GM18498 (cell line): ENCODE results near the gene TWIST2.

ENCODE experiments used
- ATAC-seq: cut with Tn5 transposase; IDR thresholded peaks from one replicate; pipeline ENCODE4 v1.9.1; 2021; ENCODE audit warnings: mild to moderate bottlenecking, moderate library complexity; ENCODE audit not compliant: unreplicated experiment

Gene TWIST2

DNA sequence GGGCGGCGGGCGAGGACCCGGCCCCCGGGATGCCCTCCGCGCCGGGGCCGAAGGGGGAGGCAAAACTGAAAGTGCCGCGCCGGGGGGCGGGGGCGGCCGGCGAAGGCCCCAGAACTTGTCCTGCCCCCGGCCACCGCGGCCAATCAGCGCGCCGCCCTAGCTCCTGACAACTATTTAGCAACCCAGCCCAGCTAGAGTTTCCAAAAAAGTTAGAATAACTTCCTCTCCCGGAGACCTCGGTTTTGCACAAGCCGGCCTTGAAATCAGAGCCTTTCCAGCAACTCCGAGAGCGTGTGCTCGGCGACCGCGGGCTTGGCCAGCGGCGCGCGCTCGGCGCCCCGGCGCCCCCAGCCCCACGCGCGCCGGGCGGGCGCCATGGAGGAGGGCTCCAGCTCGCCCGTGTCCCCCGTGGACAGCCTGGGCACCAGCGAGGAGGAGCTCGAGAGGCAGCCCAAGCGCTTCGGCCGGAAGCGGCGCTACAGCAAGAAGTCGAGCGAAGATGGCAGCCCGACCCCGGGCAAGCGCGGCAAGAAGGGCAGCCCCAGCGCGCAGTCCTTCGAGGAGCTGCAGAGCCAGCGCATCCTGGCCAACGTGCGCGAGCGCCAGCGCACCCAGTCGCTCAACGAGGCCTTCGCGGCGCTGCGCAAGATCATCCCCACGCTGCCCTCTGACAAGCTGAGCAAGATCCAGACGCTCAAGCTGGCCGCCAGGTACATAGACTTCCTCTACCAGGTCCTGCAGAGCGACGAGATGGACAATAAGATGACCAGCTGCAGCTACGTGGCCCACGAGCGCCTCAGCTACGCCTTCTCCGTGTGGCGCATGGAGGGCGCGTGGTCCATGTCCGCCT, at the start of gene TWIST2:
TSS of gene TWIST2 (plus strand) at position 245 of the 850 bp plus-strand sequence. CDS start at position 376, 131 bp downstream.
- no peak for ATAC-seq

DNA sequence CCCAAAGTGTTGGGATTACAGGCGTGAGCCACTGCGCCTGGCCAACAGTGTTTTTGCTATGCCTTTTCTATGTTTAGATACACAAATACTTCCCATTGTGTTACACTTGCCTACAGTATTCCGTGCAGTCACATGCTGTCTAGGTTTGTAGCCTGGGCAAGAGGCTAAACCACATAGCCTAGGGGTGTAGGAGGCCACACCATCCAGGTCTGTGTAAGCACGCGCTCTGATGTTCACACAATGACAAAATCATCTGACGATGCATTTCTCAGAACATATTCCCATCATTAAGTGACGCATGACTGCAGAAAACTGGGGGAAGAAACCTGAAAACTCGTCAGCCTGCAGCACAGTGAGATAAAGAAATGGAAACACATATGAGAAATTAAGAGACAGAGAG, 46.1 kb upstream of the TWIST2 start:
- no peak for ATAC-seq

DNA sequence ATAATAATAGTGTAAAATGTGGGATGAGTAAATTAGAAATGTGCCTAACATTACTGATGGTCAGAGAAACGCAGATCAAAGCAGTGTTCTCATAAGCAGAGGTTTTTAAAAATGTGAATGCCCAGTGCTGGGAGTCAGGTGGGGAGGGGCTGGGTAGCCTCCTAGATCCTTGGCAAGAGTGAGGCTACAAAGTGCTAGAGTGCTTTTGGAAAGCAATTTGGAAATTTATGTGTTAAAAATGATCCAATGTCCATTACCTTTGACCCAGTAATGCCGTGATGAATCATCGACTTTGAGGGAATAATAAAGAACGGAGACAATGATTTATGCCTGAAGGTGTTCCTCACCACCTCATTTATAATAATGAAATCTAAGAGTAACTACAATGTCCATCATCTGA, 44.9 kb upstream of the TWIST2 start:
- no peak for ATAC-seq

DNA sequence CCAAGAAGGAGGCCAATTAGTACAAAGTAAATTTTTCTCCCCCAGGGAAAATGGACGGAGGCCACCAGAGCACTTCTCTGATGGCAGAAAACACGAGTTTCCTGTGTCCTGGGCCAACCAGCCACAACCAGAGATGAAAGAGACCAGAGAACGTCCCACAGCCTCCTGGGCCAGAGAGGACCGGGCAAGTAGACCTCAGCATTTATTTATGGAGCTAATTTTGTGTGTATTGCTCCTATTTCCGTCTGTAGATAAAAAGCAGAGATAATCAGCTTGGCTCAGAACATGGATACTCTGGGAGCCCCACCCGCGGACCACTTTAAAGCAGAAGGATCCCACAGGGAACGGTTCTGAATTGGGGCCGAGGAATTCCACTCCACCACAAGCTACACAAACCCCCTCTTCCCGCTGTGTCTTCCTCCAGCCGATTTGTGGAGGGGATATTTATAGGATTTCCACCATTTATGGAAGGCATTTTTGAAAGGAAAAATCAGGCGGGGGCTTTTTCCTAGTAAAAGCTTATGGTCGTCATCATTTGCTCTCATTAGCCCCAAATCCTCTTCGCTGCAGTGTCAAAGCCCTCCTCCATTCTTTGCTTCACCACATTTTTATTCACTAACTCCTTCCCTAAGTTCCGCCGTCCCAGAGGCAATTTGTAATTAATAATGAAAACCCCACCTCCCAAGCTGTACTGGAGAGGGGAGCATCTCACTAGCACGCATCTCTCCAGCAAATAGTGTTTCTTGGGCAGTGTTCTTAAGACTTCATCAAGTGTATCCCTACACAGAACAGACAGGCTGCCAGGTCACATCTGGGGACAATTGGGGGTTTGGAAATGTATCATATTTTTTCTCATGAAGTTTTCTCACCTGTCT, 43.7 kb upstream of the TWIST2 start:
- ATAC-seq, result no peak

DNA sequence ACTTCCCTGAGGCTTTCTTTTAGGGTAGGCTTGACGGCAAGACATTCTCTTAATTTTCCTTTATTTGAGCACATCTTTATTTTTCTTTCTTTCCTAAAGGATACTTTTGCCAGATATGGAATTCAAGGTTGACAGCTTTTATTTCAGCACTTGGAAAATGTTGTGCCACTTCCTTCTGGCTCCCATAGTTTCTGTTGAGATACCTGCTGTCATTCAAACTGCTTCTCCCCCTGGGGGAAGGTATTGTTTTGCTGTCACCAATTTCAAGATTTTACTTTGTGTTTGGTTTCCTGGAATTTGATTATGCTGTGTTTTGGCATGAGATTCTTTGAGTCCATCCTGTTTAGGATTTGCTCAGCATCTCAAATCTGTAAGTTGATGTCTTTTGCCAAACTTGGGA, 39.1 kb upstream of the TWIST2 start:
- no peak for ATAC-seq

DNA sequence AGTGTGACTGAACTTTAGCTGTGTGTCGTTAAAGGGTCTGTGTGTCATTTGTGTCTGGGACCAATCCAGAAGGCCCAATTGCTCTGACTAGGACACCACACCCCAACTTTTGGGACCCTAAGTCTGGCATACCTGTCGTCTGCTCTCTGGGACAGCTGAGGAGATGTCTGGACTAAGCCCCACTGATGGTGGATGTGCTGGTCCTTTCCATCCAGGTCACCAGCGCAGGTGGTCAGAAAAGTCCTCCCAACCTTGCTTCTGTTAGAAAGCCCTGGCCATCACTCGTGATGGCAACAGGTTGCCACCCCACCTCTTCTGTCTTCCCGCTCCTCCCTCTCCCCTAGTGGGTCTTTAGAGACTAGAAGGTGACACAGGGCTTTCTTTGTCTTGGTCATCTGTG, 37.6 kb upstream of the TWIST2 start:
- ATAC-seq, result no peak

DNA sequence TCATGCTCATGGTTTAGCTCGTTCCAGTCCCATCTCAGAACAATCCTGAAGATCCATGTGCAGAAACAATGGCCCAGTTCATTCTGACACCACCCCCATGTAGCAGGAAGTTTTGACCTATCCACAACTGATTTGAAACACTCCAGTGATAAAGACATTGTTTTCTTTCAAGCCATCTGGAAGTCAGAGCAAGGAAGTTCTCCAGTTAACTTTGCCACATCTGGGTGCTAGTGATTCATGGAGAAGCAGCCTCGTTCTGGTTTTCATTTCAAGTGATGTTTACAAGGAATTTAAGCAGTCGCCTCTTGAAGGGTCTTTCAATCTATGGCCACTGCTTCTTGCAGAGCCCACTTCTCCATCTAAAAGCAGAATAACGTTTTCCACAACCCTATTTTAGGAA, 36.6 kb upstream of the TWIST2 start:
- ATAC-seq, result no peak

DNA sequence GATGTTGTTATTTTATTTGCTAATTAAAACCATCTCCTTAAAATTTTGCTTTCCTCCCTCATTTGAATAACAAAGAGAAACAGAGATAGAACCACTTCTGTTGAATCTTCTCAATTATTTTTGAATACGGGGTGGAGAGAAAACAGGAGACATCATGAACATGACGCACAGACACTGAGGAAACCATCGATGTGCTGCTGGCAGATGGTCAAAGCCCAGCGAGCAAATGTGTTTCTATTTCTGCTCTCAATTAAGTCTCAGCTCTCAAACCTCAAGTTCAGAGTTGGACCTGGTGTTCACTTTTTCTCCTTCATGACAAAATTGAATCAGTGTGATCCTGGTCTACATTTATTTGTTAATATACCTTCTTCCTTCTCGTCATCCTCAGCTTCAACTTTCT, 36.1 kb upstream of the TWIST2 start:
- ATAC-seq, result no peak

DNA sequence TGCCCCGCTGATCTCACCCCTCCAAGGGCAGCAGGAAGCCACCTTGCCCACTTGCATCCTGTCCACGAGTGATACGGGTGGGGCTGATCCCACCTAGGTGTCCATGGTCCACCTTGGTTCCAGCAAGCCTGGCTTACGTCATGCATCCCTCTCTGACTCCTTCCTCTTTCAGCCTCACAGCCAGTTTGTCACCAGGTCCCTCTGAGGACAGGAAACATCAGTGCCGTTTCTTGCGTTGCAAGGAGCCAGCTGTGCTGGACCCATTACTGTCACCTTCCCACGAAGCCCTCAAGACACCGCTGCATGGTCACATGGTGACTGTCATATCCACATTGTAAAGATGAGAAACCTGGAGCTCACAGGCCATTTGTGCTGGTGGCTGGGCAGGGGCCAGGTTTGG, 34.8 kb upstream of the TWIST2 start:
- ATAC-seq, result no peak

DNA sequence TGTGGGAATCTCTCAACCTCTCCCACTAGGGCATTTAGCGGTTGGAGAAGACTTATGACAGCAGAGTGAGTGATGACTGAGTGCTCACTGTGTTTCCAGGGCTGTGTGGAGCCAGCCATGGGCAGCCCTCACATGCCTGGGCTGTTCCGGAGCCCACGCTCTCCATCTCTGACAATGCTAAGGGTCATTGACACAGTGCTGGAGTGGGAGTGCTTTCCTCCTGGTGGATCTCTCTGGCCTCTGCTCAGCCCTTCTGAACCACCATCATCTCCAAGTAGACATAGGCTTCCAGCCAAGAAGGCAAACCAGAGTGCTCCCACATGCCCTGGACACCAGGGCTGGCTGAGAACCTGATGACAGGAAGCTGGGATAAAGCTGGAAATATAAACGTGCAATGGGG, 33.1 kb upstream of the TWIST2 start:
- no peak for ATAC-seq

DNA sequence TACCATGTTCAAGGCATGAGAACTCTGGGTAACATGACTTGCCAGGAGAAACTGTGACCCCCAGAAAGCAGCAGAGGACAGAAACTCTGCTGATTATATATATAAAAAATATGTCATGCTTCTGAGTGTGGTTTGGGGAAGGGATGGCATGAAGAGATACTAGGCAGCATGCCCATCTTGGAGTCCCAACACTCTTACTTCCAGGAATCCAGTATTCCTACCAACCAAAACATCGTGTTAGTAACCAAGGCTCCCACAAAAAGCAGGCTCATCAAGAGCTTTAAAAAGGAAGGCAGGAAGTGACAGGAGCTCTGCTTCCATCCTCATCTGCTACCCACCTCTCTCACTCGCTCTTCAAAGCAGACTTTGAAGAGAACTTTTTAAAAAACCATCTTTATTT, 31.6 kb upstream of the TWIST2 start:
- no peak for ATAC-seq

DNA sequence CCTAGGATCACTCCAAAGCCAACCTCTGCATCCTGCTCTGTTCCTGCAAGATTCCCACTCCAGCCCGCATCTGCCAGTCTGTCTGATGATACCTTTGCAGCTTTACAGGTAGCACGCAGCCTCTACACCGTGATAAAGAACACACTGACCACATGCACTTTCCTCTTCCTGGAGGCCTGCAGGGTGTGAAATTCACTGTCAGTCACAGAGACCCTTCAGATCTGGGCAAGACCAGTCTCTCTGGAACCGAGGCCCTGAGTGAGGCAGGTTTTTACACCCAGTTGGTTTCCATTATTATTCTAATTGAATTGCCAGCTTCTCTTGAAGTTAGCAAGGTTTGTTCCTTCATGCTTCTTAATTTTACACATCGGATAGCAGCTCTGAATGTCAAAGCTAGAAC, 30.5 kb upstream of the TWIST2 start:
- ATAC-seq, result no peak

DNA sequence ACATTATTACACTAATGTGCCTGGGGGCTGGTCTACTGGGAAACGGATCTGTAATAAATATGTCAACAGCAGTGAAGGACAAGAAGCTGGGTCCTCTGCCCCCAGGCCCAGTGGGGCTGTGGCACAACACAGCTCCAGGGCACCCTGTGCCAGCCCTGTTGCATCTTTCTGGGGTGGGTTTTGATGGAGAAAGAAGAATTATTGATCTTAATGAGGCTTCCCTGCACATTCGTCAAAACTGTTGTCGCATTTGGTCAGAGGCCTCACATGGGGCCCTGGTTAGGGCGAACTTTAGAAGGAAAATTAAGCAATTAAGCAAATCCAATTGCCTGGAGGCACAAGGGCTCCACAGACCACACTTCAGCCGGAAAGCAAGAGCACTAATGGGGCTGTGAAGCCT, 30.0 kb upstream of the TWIST2 start:
- ATAC-seq, result no peak

DNA sequence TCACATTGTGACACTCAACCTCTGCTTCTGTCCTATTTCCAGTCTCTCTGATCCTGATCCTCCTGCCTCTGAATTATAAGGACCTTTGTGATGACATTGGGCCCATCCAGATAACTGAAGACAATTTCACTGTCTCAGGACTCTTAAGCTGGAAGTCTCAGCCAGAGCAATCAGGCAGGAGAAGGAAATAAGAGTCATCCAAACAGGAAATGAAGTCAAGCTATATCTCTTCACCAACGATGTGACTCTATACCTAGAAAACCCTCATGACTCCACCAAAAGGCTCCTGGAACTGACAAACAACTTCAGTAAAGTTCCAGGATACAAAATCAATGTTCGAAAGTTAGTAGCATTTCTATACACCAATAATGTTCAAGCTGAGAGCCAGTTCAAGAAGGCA, 29.3 kb upstream of the TWIST2 start:
- ATAC-seq, result no peak

DNA sequence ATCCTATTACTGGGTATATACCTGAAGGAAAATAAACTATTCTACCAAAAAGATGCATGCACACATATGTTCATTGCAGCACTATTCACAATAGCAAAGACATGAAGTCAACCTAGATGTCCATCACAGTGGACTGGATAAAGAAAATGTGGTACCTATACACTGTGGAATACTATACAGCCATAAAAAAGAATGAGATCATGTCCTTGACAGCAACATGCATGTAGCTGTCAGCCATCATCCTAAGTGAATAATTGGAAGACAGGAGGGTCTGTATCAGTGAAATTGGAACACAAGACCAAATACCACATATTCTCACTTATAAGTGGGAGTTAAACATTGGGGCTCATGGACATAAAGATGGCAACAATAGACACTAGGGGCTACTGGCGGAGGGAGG, 27.7 kb upstream of the TWIST2 start:
- ATAC-seq, result no peak

DNA sequence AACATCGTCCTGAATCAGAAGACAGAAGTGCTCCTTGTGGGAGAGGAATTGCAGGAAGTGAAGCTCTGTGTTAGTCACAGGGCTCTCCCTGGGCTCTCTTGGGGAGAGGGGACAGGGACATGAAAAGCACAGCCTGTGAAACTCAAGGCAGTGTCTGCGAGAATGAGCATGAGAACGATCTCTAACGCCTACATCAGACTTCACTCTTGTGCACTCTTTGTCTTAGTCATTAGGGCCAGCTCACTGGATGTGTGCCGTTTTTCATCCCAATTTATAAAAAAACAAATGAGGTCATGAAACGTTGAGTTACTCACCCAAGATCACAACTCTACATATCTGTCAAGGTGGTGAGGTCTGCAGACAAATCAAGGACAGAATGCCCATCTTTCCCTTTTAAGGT, 27.0 kb upstream of the TWIST2 start:
- no peak for ATAC-seq

DNA sequence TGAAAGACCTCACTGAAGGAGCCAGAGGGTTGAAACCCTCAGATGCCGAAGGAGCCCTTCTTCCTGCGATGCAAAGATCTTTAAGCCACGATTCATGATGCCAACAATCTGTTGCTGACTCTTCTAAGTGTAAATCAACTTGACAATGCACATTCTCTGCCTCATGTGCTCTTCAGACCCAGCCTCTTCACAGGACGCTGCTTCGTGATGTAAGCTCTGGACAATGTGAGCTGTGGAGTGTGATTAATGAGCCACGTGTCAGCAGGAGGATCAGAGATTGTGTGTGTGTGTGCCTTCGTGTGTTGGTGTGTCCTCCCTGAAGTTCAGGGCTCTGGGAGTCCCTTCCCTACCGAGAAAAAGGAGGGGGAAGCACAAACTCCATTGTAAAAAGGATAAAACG, 26.5 kb upstream of the TWIST2 start:
- ATAC-seq, result no peak

DNA sequence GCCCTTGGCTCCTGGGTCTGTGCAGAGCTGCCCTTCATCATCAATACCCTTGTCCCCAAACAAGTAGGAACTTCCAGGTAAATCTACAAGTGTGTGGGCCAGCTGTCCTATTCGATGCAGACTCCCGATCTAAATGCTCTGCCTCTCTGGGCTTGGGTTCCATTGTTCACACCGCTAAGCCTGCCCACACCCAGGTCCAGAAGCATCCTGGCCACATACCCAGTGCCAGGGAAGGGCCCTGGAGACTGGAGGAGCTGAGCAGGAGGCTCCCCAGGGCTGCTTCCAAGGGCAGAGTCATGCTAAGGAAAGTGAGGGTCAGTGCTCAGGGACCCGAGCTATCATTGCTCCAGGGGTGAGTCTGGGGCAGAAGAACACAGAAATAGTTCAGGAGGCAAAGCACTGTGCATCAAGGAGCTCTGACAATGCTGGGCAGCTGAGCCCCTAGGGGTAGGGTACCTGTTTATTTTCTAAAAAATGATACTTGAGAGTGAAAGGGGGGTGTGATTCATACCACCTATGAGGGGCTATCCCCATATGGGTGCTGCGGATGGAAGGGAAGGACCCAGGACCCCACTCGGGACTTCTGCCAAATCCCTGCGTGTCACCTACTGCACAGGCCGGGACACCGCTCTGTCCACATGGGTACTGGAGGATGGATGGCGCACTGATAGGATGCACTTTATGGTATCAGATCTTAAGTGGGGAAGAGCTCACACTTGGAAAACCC, 25.8 kb upstream of the TWIST2 start:
- ATAC-seq, result no peak

DNA sequence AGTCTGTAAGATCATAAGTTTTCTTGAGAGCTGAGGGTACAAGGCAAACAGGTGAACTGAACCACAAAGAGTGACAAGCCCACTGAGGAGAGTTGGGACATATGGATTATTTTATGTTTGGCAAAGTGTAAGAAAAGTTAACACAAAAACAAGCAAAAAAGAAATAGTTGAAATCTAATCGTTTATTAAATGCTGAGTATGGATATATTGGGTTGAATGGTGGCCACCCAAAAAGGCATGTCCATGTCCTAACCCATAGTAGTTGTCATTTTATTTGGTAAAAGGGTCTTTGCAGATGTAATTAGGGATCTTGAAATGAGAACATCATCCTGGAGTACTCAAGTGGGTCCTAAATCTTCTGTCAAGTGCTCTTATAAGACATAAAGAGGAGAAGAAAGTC, 24.9 kb upstream of the TWIST2 start:
- no peak for ATAC-seq

DNA sequence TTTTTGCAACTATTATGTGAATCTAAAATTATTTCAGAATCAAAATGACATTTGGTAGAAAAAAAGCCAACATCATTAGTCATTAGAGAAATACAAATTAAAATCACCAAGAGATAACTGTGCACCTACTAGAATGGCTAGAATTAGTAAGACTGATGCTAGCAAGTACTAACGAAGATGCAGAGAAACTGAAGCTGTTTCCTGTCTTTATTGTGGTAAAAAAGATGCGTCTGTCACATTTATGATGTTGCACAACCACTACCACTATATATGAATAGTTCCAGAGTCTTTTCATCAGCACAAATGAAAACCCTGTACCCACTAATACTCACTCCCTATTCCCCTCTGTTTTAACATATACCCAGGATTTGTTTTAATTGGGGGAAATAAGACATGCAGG, 16.7 kb upstream of the TWIST2 start:
- ATAC-seq, result no peak

DNA sequence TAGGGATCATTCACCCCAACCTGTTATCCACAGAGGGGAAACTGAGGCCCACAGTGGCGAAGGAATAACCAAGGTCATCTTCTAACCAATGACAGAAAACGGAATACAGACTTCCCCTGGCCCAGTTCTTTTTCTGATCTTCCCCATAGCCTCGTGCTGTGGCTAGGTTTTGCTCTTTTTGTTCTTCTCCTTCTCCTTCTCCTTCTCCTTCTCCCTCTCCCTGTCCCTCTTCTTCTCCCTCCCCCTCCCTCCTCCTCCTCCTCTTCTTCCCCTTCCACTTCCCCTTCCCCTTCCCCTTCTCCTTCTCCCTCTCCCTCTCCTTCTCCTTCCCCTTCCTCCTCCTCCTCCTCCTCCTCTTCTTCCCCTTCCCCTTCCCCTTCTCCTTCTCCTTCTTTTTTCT, 12.9 kb upstream of the TWIST2 start:
- ATAC-seq, result no peak
